Astrocyte (in vitro differentiated cells and primary cell): ENCODE data around the gene NOL4L. TPM values are rescaled to one million over a fixed set of nuclear protein-coding genes. Genes with fewer than 3 reads are reported as not detected.

Experiments used
- DNase-seq: peaks from one replicate; pipeline ENCODE4 v3.0.0-alpha.2; 2010; ENCODE audit warnings: low read depth
- FAIRE-seq: peaks from 2 replicates; lab custom pipeline; 2011; peaks lifted over from hg19 to GRCh38; lab: Jason Lieb, UNC
- H2AFZ ChIP-seq: 2 replicates; pipeline ENCODE4 v1.6.0; 2012; ENCODE audit warnings: low read depth, low read length, inconsistent platforms
- H3K27ac ChIP-seq: 2 replicates; pipeline ENCODE4 v1.5.1; 2011; ENCODE audit warnings: low read depth, low read length, inconsistent platforms
- H3K27me3 ChIP-seq: 2 replicates; pipeline ENCODE4 v1.6.0; 2011; ENCODE audit warnings: low read length, inconsistent platforms; ENCODE audit not compliant: insufficient read depth
- H3K36me3 ChIP-seq: 2 replicates; pipeline ENCODE4 v1.5.1; 2011; ENCODE audit warnings: low read length, inconsistent platforms; ENCODE audit not compliant: insufficient read depth
- H3K4me1 ChIP-seq: 2 replicates; pipeline ENCODE4 v1.5.1; 2011; ENCODE audit warnings: low read length, inconsistent platforms; ENCODE audit not compliant: insufficient read depth
- H3K4me2 ChIP-seq: 2 replicates; pipeline ENCODE4 v1.6.0; 2012; ENCODE audit warnings: low read length, inconsistent platforms
- H3K4me3 ChIP-seq: 2 replicates; pipeline ENCODE4 v1.5.1; 2011; ENCODE audit warnings: low read depth, mild to moderate bottlenecking, low read length, inconsistent platforms; ENCODE audit not compliant: insufficient read depth
- H3K79me2 ChIP-seq: 2 replicates; pipeline ENCODE4 v1.6.0; 2012; ENCODE audit warnings: mild to moderate bottlenecking, low read length, inconsistent platforms; ENCODE audit not compliant: insufficient read depth
- H3K9ac ChIP-seq: 2 replicates; pipeline ENCODE4 v1.6.0; 2012; ENCODE audit warnings: mild to moderate bottlenecking, low read length, inconsistent platforms
- H3K9me3 ChIP-seq: 2 replicates; pipeline ENCODE4 v1.5.1; 2012; ENCODE audit warnings: low read depth, mild to moderate bottlenecking, low read length, inconsistent platforms; ENCODE audit not compliant: insufficient read depth
- H4K20me1 ChIP-seq: 2 replicates; pipeline ENCODE4 v1.6.0; 2012; ENCODE audit warnings: low read length, inconsistent platforms; ENCODE audit not compliant: insufficient read depth
- H3K27ac Mint-ChIP-seq: one replicate; pipeline ENCODE4 v1.8.0; 2021; ENCODE audit warnings: mild to moderate bottlenecking, mixed read lengths; ENCODE audit not compliant: unreplicated experiment
- H3K27me3 Mint-ChIP-seq: one replicate; pipeline ENCODE4 v1.8.0; 2021; ENCODE audit warnings: low read depth, mixed read lengths; ENCODE audit not compliant: unreplicated experiment
- H3K36me3 Mint-ChIP-seq: one replicate; pipeline ENCODE4 v1.8.0; 2021; ENCODE audit warnings: low read depth, mixed read lengths; ENCODE audit not compliant: unreplicated experiment
- H3K4me1 Mint-ChIP-seq: one replicate; pipeline ENCODE4 v1.8.0; 2021; ENCODE audit warnings: low read depth, mixed read lengths; ENCODE audit not compliant: unreplicated experiment
- H3K4me3 Mint-ChIP-seq: one replicate; pipeline ENCODE4 v1.8.0; 2021; ENCODE audit warnings: mild to moderate bottlenecking, moderate library complexity, mixed read lengths; ENCODE audit not compliant: unreplicated experiment
- H3K9me3 Mint-ChIP-seq: one replicate; pipeline ENCODE4 v1.8.0; 2021; ENCODE audit warnings: mild to moderate bottlenecking, mixed read lengths; ENCODE audit not compliant: unreplicated experiment
- CTCF ChIP-seq: IDR thresholded peaks from 2 replicates; pipeline ENCODE4 v1.5.1; 2011; ENCODE audit warnings: low read depth, mild to moderate bottlenecking, inconsistent platforms, low read length, moderate library complexity; ENCODE audit not compliant: insufficient read depth
- EZH2 ChIP-seq: IDR thresholded peaks from 2 replicates; pipeline ENCODE4 v1.6.1; 2012; ENCODE audit warnings: mild to moderate bottlenecking, low read length, inconsistent platforms; ENCODE audit not compliant: insufficient read depth
- total RNA-seq: library from RNA; stranded (reverse); gene quantifications from 2 replicates; pipeline ENCODE4 v1.2.1, GENCODE V29; 2021

The NOL4L gene
- total RNA-seq, 1 donor from 2014 or later: 35.5 TPM

- DNase-seq: no peak
- Histone ChIP-seq H3K4me1 (peaks cover 17% of the 10 kb centered on the region), H3K9me3 (no peaks in the 10 kb centered on the region), H3K4me3 (no peak overlapping the region), H3K27me3 (peaks cover 3% of the 10 kb centered on the region), H3K36me3 (no peaks in the 10 kb centered on the region), H3K4me2 (no peak overlapping the region), H3K9ac (no peak overlapping the region), H4K20me1 (no peaks in the 10 kb centered on the region), H3K79me2 (no peaks in the 10 kb centered on the region), H2AFZ (no peak overlapping the region), H3K27ac (no peak overlapping the region)
- no peaks in the 10 kb centered on the region for H3K36me3 Mint-ChIP-seq
- no peak for FAIRE-seq
- peaks cover 57% of the 10 kb centered on the region for H3K27me3 Mint-ChIP-seq
- peaks cover 9% of the 10 kb centered on the region for H3K4me1 Mint-ChIP-seq
- H3K4me3 Mint-ChIP-seq: no peak overlapping the region
- H3K9me3 Mint-ChIP-seq: no peaks in the 10 kb centered on the region
- TF ChIP-seq CTCF (no peak), EZH2 (no peak)
- H3K27ac Mint-ChIP-seq: no peak overlapping the region
Observed at GRCh38 chr20:32632461-32633354, 47.6 kb upstream of the NOL4L start.

GRCh38 chr20:32631933-32632460 lies 46.9 kb upstream of the NOL4L start:
- H3K4me1 ChIP-seq: peaks cover 24% of the 10 kb centered on the region
- peaks cover 3% of the 10 kb centered on the region for H3K27me3 ChIP-seq
- Mint-ChIP-seq H3K9me3 (no peaks in the 10 kb centered on the region), H3K4me3 (no peak overlapping the region), H3K4me1 (peaks cover 9% of the 10 kb centered on the region), H3K27ac (no peak overlapping the region), H3K27me3 (peaks cover 51% of the 10 kb centered on the region), H3K36me3 (no peaks in the 10 kb centered on the region)
- FAIRE-seq (no peak), DNase-seq (no peak)
- H4K20me1 ChIP-seq: no peaks in the 10 kb centered on the region
- H3K9me3 ChIP-seq: no peaks in the 10 kb centered on the region
- no peak overlapping the region for H2AFZ ChIP-seq
- H3K36me3 ChIP-seq: no peaks in the 10 kb centered on the region
- no peak for TF ChIP-seq EZH2
- TF ChIP-seq CTCF: no peak
- H3K4me2 ChIP-seq: no peak overlapping the region
- H3K27ac ChIP-seq: no peak overlapping the region
- H3K4me3 ChIP-seq: no peak overlapping the region
- H3K79me2 ChIP-seq: no peaks in the 10 kb centered on the region
- H3K9ac ChIP-seq: no peak overlapping the region

GRCh38 chr20:32629813-32630212 lies 44.7 kb upstream of the NOL4L start:
- FAIRE-seq: no peak
- H3K4me1 Mint-ChIP-seq: peaks cover 9% of the 10 kb centered on the region

More at GRCh38 chr20:32629813-32630212, 44.7 kb upstream of the NOL4L start:
- no peak overlapping the region for H3K4me2 ChIP-seq
- peaks cover 3% of the 10 kb centered on the region for H3K27me3 ChIP-seq
- no peak overlapping the region for H3K9ac ChIP-seq
- H2AFZ ChIP-seq: no peak overlapping the region
- H3K9me3 ChIP-seq: no peaks in the 10 kb centered on the region
- no peaks in the 10 kb centered on the region for H4K20me1 ChIP-seq
- peak overlapping the region; percentile 12 for H3K27ac Mint-ChIP-seq
- peaks cover 13% of the 10 kb centered on the region for H3K4me1 ChIP-seq
- no peak overlapping the region for H3K27ac ChIP-seq
- H3K4me3 Mint-ChIP-seq: no peak overlapping the region
- H3K9me3 Mint-ChIP-seq: no peaks in the 10 kb centered on the region
- TF ChIP-seq EZH2: no peak
- TF ChIP-seq CTCF: no peak
- no peaks in the 10 kb centered on the region for H3K36me3 ChIP-seq
- H3K36me3 Mint-ChIP-seq: no peaks in the 10 kb centered on the region
- DNase-seq: no peak
- peaks cover 46% of the 10 kb centered on the region for H3K27me3 Mint-ChIP-seq
- no peaks in the 10 kb centered on the region for H3K79me2 ChIP-seq
- no peak overlapping the region for H3K4me3 ChIP-seq
